H1 (cell line): Measurements from ENCODE around the gene FOSB. TPM values are rescaled to one million over a fixed set of nuclear protein-coding genes. Genes with fewer than 3 reads are reported as not detected.

Experiments used
- ATF2 ChIP-seq: IDR thresholded peaks from 2 replicates; pipeline ENCODE4 v1.6.1; 2012; ENCODE audit warnings: low read length, inconsistent platforms
- CHD2 ChIP-seq: IDR thresholded peaks from 2 replicates; pipeline ENCODE4 v1.6.1; 2012; ENCODE audit warnings: low read length, improper control_type of control experiment
- CTBP2 ChIP-seq: IDR thresholded peaks from 2 replicates; pipeline ENCODE4 v1.7.0; 2011; ENCODE audit warnings: borderline replicate concordance, mild to moderate bottlenecking, moderate library complexity, mixed read lengths, low read length; ENCODE audit not compliant: insufficient read depth, insufficient read length
- FOSL1 ChIP-seq: IDR thresholded peaks from 2 replicates; pipeline ENCODE4 v1.6.1; 2011; ENCODE audit warnings: mild to moderate bottlenecking, low read depth, low read length, moderate library complexity; ENCODE audit not compliant: insufficient read depth
- KDM5A ChIP-seq: fragments of 200-600 bp; IDR thresholded peaks from 2 replicates; pipeline ENCODE4 v1.7.1; 2012; ENCODE audit warnings: mild to moderate bottlenecking, low read length, inconsistent platforms, mixed read lengths
- MAX ChIP-seq: IDR thresholded peaks from 2 replicates; pipeline ENCODE4 v1.6.1; 2012; ENCODE audit warnings: inconsistent platforms
- TEAD4 ChIP-seq: IDR thresholded peaks from 2 replicates; pipeline ENCODE4 v1.6.1; 2012; ENCODE audit warnings: low read depth, low read length, inconsistent platforms, mixed read lengths
- polyA plus RNA-seq, 7 experiments: library from polyadenylated mRNA; depleted of rRNA in 3 of 7; stranded (reverse) in 5 of 7; unstranded in 2 of 7; fragments of >200 nt in 5 of 7; fragments of 200-250 nt in 2 of 7; gene quantifications; 1 replicate in 5 of 7; 2 replicates in 1 of 7; 4 replicates in 1 of 7; pipeline versions ENCODE4 v1.2.1 to v1.2.3, GENCODE V29; 2011 to 2013; ENCODE audit warnings: missing spikeins in 2 of 7, mixed read lengths in 2 of 7
- total RNA-seq: library from RNA; stranded (reverse); fragmentation: NEBNext Ultra II Directional; extraction: Animal tissue kit (Norgen Biotek cat#: 25700); gene quantifications from 2 replicates; pipeline ENCODE4 v1.2.1, GENCODE V29; 2021

The FOSB gene
- total and polyA plus RNA-seq, 2 of the 8 experiments (the other 6 are each of a cell fraction or from before 2014, with no cell fraction given): 0.44 to 2.7 TPM

GRCh38 chr19:45512881-45513483, 45.2 kb downstream of the FOSB start (continued):
- TF ChIP-seq FOSL1 (no peak), ATF2 (no peak), CTBP2 (no peak), KDM5A (no peak), TEAD4 (no peak), MAX (no peak), CHD2 (no peak)
